T1000 (cell line): ENCODE results near the gene MAP7.
"Not testable (repeated sequence)": the region's sequence is repeated elsewhere in the genome, so short reads cannot be mapped to it uniquely, and the experiment has no call there.

Experiments used
- DNase-seq: peaks from one replicate; lab custom pipeline; 2025; ENCODE audit warnings: mixed read lengths; lab: John Stamatoyannopoulos, UW

Gene MAP7

GRCh38 chr6:136337121-136337520 lies 213.1 kb downstream of the MAP7 start:
- DNase-seq: no peak

GRCh38 chr6:136335736-136336363 lies 214.4 kb downstream of the MAP7 start:
- no peak for DNase-seq

- DNase-seq: no peak
These were observed 215.4 kb downstream of the MAP7 start for GRCh38 chr6:136334853-136335252.

GRCh38 chr6:136334465-136334846 lies 215.8 kb downstream of the MAP7 start:
- no peak for DNase-seq

GRCh38 chr6:136333824-136334464 lies 216.3 kb downstream of the MAP7 start:
- DNase-seq: no peak

GRCh38 chr6:136331461-136331860 lies 218.8 kb downstream of the MAP7 start:
- DNase-seq: no peak

- no peak for DNase-seq
These were observed 219.6 kb downstream of the MAP7 start for GRCh38 chr6:136330634-136331033.

GRCh38 chr6:136326038-136326553 lies 224.1 kb downstream of the MAP7 start:
- no peak for DNase-seq

GRCh38 chr6:136324686-136325380 lies 225.4 kb downstream of the MAP7 start:
- DNase-seq: no peak

GRCh38 chr6:136323431-136324112 lies 226.7 kb downstream of the MAP7 start:
- no peak for DNase-seq

GRCh38 chr6:136319732-136320131 lies 230.5 kb downstream of the MAP7 start:
- DNase-seq: no peak

GRCh38 chr6:136318676-136319075 lies 231.5 kb downstream of the MAP7 start:
- no peak for DNase-seq

- no peak for DNase-seq
These were observed 232.3 kb downstream of the MAP7 start for GRCh38 chr6:136317971-136318370.

- peak; percentile 16 for DNase-seq
These were observed 233.1 kb downstream of the MAP7 start for GRCh38 chr6:136317021-136317694.

GRCh38 chr6:136315594-136315993 lies 234.6 kb downstream of the MAP7 start:
- no peak for DNase-seq

GRCh38 chr6:136312975-136313374 lies 237.2 kb downstream of the MAP7 start:
- no peak for DNase-seq

- DNase-seq: no peak
These were observed 240.4 kb downstream of the MAP7 start for GRCh38 chr6:136309729-136310311.

- no peak for DNase-seq
These were observed 241.1 kb downstream of the MAP7 start for GRCh38 chr6:136309171-136309570.

- not testable (repeated sequence) for DNase-seq
These were observed 241.8 kb downstream of the MAP7 start for GRCh38 chr6:136308469-136308868.

- DNase-seq: no peak
These were observed 242.9 kb downstream of the MAP7 start for GRCh38 chr6:136307351-136307750.

- no peak for DNase-seq
These were observed 243.8 kb downstream of the MAP7 start for GRCh38 chr6:136306466-136306865.

GRCh38 chr6:136304410-136304809 lies 245.8 kb downstream of the MAP7 start:
- DNase-seq: no peak
